ENCODE data around the gene USP10. TPM values are rescaled to one million over a fixed set of nuclear protein-coding genes. Genes with fewer than 3 reads are reported as not detected.
A peak's percentile ranks its signal among the peaks of the same experiment; 100 is the strongest.

Gene USP10
- total and polyA plus RNA-seq, 12 donors: 17.5 to 82.9 (median 62.8) TPM

- H3K9me3 ChIP-seq: no peaks in the 10 kb centered on the region
- H3K36me3 ChIP-seq: peaks cover 0 to 19% (median 0%) of the 10 kb centered on the region in 9 donors
- 89 to 95% methylated on average over 6 of the region's 6 CpGs for WGBS, 2 donors
- no peaks in the 10 kb centered on the region for H3K27me3 ChIP-seq
- DNase-seq (no peak), ATAC-seq (peak in 3 of 8 donors; percentile 11 to 55 (median 39))
- H3K27ac ChIP-seq: no peak overlapping the region
- no peak for TF ChIP-seq CTCF (IDR thresholded peaks at IDR 0.05)
- H3K4me1 ChIP-seq: peaks cover 5 to 65% (median 43%) of the 10 kb centered on the region in 9 donors
- intact Hi-C loops (cut with DNase I): loop anchor here in 1 of 10 donors (1.0 kb wide), 1 partner anchor 13 kb away; no protein-coding TSS in a partner anchor
- H3K4me3 ChIP-seq: no peak overlapping the region
These were observed 14.2 kb downstream of the USP10 start for GRCh38 chr16:84714028-84714427.

- 85 to 86% methylated on average over 3 of the region's 3 CpGs for WGBS, 2 donors
These were observed 15.6 kb downstream of the USP10 start for GRCh38 chr16:84715424-84715823.

GRCh38 chr16:84715854-84716253 is 16.1 kb downstream of the USP10 start:
- no peak overlapping the region for H3K4me3 ChIP-seq
- no peaks in the 10 kb centered on the region for H3K27me3 ChIP-seq
- peaks cover 0 to 63% (median 44%) of the 10 kb centered on the region in 9 donors for H3K4me1 ChIP-seq
- peak in 1 of 8 donors; percentile 7 for ATAC-seq
- 93 to 95% methylated on average over 7 of the region's 7 CpGs for WGBS, 2 donors
- H3K36me3 ChIP-seq: peaks cover 0 to 19% (median 0%) of the 10 kb centered on the region in 9 donors
- H3K9me3 ChIP-seq: no peaks in the 10 kb centered on the region
- intact Hi-C loops (cut with DNase I): no loop called here
- no peak for TF ChIP-seq CTCF (IDR thresholded peaks at IDR 0.05)
- H3K27ac ChIP-seq: no peak overlapping the region
- DNase-seq: no peak

More at GRCh38 chr16:84715424-84715823, 15.6 kb downstream of the USP10 start:
- no peak overlapping the region for H3K27ac ChIP-seq
- peaks cover 0 to 65% (median 48%) of the 10 kb centered on the region in 9 donors for H3K4me1 ChIP-seq
- no peaks in the 10 kb centered on the region for H3K27me3 ChIP-seq
- no peaks in the 10 kb centered on the region for H3K9me3 ChIP-seq
- no peak for TF ChIP-seq CTCF (IDR thresholded peaks at IDR 0.05)
- ATAC-seq: no peak
- intact Hi-C loops (cut with DNase I): no loop called here
- DNase-seq: no peak
- H3K36me3 ChIP-seq: peaks cover 0 to 19% (median 0%) of the 10 kb centered on the region in 9 donors
- H3K4me3 ChIP-seq: no peak overlapping the region

DNA sequence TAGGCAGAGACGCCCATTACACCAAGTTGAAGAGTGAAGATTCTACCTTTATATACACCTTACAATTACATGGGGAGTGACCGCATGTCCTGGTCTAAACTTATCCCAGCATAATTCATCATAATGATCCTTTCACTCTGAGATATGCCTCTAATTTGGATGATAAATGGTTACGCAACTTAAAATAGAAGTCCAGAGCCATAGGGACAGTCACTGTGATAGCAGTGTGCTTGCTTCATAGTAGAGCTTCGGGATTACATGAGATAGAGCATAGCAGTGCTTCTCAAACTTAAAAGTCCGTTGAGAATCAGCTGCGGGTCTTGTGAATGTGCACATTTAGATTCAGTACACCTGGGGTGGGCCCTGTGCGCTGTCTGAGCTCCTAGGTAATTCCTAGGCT is 16.9 kb downstream of the USP10 start:
- Histone ChIP-seq H3K4me3 (no peak overlapping the region), H3K9me3 (no peaks in the 10 kb centered on the region), H3K27ac (no peak overlapping the region), H3K4me1 (peaks cover 0 to 58% (median 37%) of the 10 kb centered on the region in 9 donors), H3K36me3 (peaks cover 0 to 14% (median 0%) of the 10 kb centered on the region in 9 donors), H3K27me3 (no peaks in the 10 kb centered on the region)
- WGBS, 2 donors: 61 to 72% methylated on average over 7 of the region's 7 CpGs
- TF ChIP-seq CTCF (IDR thresholded peaks at IDR 0.05): no peak
- peak in 4 of 8 donors; percentile 27 to 61 (median 46) for ATAC-seq
- intact Hi-C loops (cut with DNase I): no loop called here
- DNase-seq: no peak

Data from heart right ventricle (tissue), 16 donors.